Ishikawa (cell line): ENCODE results near the gene FER.

ENCODE experiments used
- CEBPB ChIP-seq: IDR thresholded peaks from 2 replicates; pipeline ENCODE4 v1.6.1; 2012
- CREB1 ChIP-seq: IDR thresholded peaks from 2 replicates; pipeline ENCODE4 v1.6.1; 2012; ENCODE audit warnings: low read depth
- EP300 ChIP-seq: IDR thresholded peaks from 2 replicates; pipeline ENCODE4 v1.6.1; 2012; ENCODE audit warnings: borderline replicate concordance
- NFIC ChIP-seq: IDR thresholded peaks from 2 replicates; pipeline ENCODE4 v1.6.1; 2012
- RAD21 ChIP-seq: IDR thresholded peaks from 2 replicates; pipeline ENCODE4 v1.6.1; 2012; ENCODE audit warnings: low read depth
- REST ChIP-seq: IDR thresholded peaks from 2 replicates; pipeline ENCODE4 v1.6.1; 2012; ENCODE audit warnings: low read depth, mild to moderate bottlenecking
- TAF1 ChIP-seq: IDR thresholded peaks from 2 replicates; pipeline ENCODE4 v1.6.1; 2012; ENCODE audit warnings: low read depth, mild to moderate bottlenecking
- USF1 ChIP-seq: IDR thresholded peaks from 2 replicates; pipeline ENCODE4 v1.6.1; 2012
- YY1 ChIP-seq: IDR thresholded peaks from 2 replicates; pipeline ENCODE4 v1.6.1; 2012; ENCODE audit warnings: low read depth
- ZBTB7A ChIP-seq: IDR thresholded peaks from 2 replicates; pipeline ENCODE4 v1.6.1; 2012; ENCODE audit warnings: low read depth

DNA sequence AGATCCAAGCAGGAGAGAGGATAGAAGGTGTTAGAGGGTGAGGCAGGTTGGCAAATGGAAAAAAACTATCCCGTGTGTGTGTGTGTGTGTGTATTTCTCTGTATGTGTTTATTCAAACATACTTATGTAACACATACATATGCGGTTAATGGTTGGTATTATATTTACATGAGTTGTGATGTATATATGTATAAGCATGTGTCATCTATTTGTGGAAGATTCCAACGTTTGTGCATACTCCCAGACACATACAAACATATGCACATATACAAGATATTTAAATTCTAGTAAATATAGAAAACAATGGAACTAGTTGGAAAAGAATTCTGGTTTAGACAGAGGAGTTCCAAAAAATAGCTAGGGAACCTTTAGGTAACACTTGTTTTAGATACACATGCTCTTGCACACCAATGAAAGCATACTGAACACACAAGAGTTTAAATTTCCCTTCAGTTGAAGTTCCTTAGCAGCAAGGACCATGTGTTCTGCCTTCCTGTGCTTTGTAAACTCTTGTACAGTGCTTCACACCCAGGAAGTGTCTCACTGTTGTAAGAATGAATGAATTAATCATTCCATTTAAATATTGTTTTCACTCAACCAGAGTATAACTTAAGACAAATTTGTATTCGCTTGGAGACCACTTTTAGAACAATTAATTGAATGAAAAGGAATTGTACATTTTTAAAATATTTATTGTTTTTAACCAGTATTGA, 257.8 kb downstream of the FER start:
- TF ChIP-seq CREB1 (no peak), NFIC (no peak), ZBTB7A (no peak), TAF1 (no peak), REST (no peak), EP300 (no peak), USF1 (no peak), CEBPB (no peak), RAD21 (no peak), YY1 (no peak)
